ENCODE data around the gene HTR3C.

The HTR3C gene

GRCh38 chr3:184085389-184085852 lies 32.6 kb downstream of the HTR3C start:
- no peak for DNase-seq (ENCODE audit: low read depth in 2 of 3, low spot score in 1 of 3)

GRCh38 chr3:184092199-184092598 lies 39.4 kb downstream of the HTR3C start:
- no peak for DNase-seq (ENCODE audit: low read depth in 2 of 3, low spot score in 1 of 3)

- DNase-seq (ENCODE audit: low read depth in 2 of 3, low spot score in 1 of 3) = no peak
Measured at GRCh38 chr3:184096811-184097383, 44.0 kb downstream of the HTR3C start, which contains the start of gene HTR3E. Gene HTR3E, plus strand, starts transcription at chr3:184097064. Its CDS starts 466 bp downstream, at chr3:184097530.

- no peak for DNase-seq (ENCODE audit: low read depth in 2 of 3, low spot score in 1 of 3)
Measured at GRCh38 chr3:184097556-184097955, 44.7 kb downstream of the HTR3C start.

- DNase-seq (ENCODE audit: low read depth in 2 of 3, low spot score in 1 of 3) = no peak
Measured at GRCh38 chr3:184099806-184100686, 47.2 kb downstream of the HTR3C start.
